Endothelial cell of umbilical vein (primary cell): ENCODE results near the gene DDAH2. TPM values are rescaled to one million over a fixed set of nuclear protein-coding genes. Genes with fewer than 3 reads are reported as not detected.

Experiments used
- BruUV-seq: library from RNA; stranded (reverse); fragments of 400-500 nt; replicated peaks from 2 replicates; lab custom pipeline; 2021; lab: Mats Ljungman, UMichigan
- CTCF ChIA-PET: fragments of 300-600, 350-600 bp; sonication (Branson Sonifier 250); formaldehyde crosslinking; loops from one replicate; lab custom pipeline; 2021; ENCODE audit warnings: antibody characterized with exemption, inconsistent platforms; lab: Charles Lee
- POLR2A ChIA-PET: fragments of 300-600, 350-600 bp; sonication (Branson Sonifier 250); formaldehyde crosslinking; loops from one replicate; lab custom pipeline; 2021; ENCODE audit warnings: antibody characterized with exemption, inconsistent platforms; lab: Charles Lee
- DNase-seq: peaks from one replicate; pipeline ENCODE4 v3.0.0-alpha.2; 2011; ENCODE audit warnings: low read depth, low spot score
- FAIRE-seq: peaks from 2 replicates; lab custom pipeline; 2011; peaks lifted over from hg19 to GRCh38; lab: Jason Lieb, UNC
- H2AFZ ChIP-seq: 2 replicates; pipeline ENCODE4 v1.6.0; 2012; ENCODE audit warnings: low read depth, low read length, control low read depth, inconsistent platforms
- H3K27ac ChIP-seq: 2 replicates; pipeline ENCODE4 v1.5.1; 2011; ENCODE audit warnings: low read depth, mild to moderate bottlenecking, control low read depth, low read length, moderate library complexity; ENCODE audit not compliant: insufficient read depth
- H3K27me3 ChIP-seq, 2 experiments: 2 replicates each; pipeline versions ENCODE4 v1.6.0 to v1.6.1; 2011; ENCODE audit warnings: low read length in 2 of 2, mixed read lengths in 1 of 2; ENCODE audit not compliant: control insufficient read depth in 2 of 2, insufficient read depth in 2 of 2
- H3K36me3 ChIP-seq, 2 experiments: 2 replicates in 1 of 2; 3 replicates in 1 of 2; pipeline ENCODE4 v1.5.1; 2011; ENCODE audit warnings: low read length in 2 of 2, mild to moderate bottlenecking in 1 of 2, moderate library complexity in 1 of 2; ENCODE audit not compliant: control insufficient read depth in 2 of 2, insufficient read depth in 2 of 2; ENCODE audit errors: extremely low read depth in 1 of 2
- H3K4me1 ChIP-seq: 3 replicates; pipeline ENCODE4 v1.5.1; 2011; ENCODE audit warnings: mild to moderate bottlenecking, low read length; ENCODE audit not compliant: control insufficient read depth, insufficient read depth; ENCODE audit errors: extremely low read depth
- H3K4me2 ChIP-seq: 2 replicates; pipeline ENCODE4 v1.6.1; 2011; ENCODE audit warnings: low read length, control low read depth, mixed read lengths; ENCODE audit not compliant: insufficient read depth
- H3K4me3 ChIP-seq, 3 experiments: fragments of 200-600 bp in 1 of 3; sonication (generic), shearing (Covaris generic) in 1 of 3; replicated peaks in 1 of 3; 2 replicates each; pipeline ENCODE4 v1.5.1; 2011 to 2016; ENCODE audit warnings: control low read depth in 3 of 3, low read length in 3 of 3, mild to moderate bottlenecking in 2 of 3, inconsistent platforms in 1 of 3, low read depth in 1 of 3, moderate library complexity in 1 of 3; ENCODE audit not compliant: insufficient read depth in 1 of 3
- H3K79me2 ChIP-seq: 2 replicates; pipeline ENCODE4 v1.6.0; 2012; ENCODE audit warnings: low read length, inconsistent platforms; ENCODE audit not compliant: control insufficient read depth, insufficient read depth
- H3K9ac ChIP-seq: replicated peaks from 2 replicates; pipeline ENCODE3; 2011; ENCODE audit warnings: low read length, control low read depth; ENCODE audit not compliant: insufficient read depth; ENCODE audit errors: extremely low read depth
- H3K9me1 ChIP-seq: replicated peaks from 3 replicates; pipeline ENCODE4 v1.6.0; 2011; ENCODE audit warnings: mild to moderate bottlenecking, low read length; ENCODE audit not compliant: control insufficient read depth, insufficient read depth; ENCODE audit errors: extremely low read depth
- H3K9me3 ChIP-seq: replicated peaks from 2 replicates; pipeline ENCODE4 v1.5.1; 2012; ENCODE audit warnings: low read length, inconsistent platforms; ENCODE audit not compliant: control insufficient read depth, insufficient read depth
- H4K20me1 ChIP-seq: replicated peaks from 2 replicates; pipeline ENCODE3; 2011; ENCODE audit warnings: mild to moderate bottlenecking, low read length; ENCODE audit not compliant: control insufficient read depth, insufficient read depth; ENCODE audit errors: extremely low read depth
- CTCF ChIP-seq, 2 donors: IDR thresholded peaks; 1 replicate in 1 of 2; 2 replicates in 1 of 2; pipeline ENCODE4 v1.5.1; 2011; ENCODE audit warnings: low read length in 2 of 2, mild to moderate bottlenecking in 2 of 2, moderate library complexity in 2 of 2, control low read depth in 1 of 2, inconsistent platforms in 1 of 2, low read depth in 1 of 2; ENCODE audit not compliant: insufficient read depth in 1 of 2; ENCODE audit errors: extremely low read depth in 1 of 2
- EZH2 ChIP-seq: IDR thresholded peaks from 2 replicates; pipeline ENCODE4 v1.6.1; 2012; ENCODE audit warnings: borderline replicate concordance, low read depth, mild to moderate bottlenecking, moderate library complexity, low read length, inconsistent platforms; ENCODE audit not compliant: severe bottlenecking
- FOS ChIP-seq: IDR thresholded peaks from 2 replicates; pipeline ENCODE4 v1.6.1; 2011; ENCODE audit warnings: mild to moderate bottlenecking, low read length, moderate library complexity, borderline replicate concordance; ENCODE audit not compliant: insufficient read depth
- GATA2 ChIP-seq: IDR thresholded peaks from 2 replicates; pipeline ENCODE4 v1.7.0; 2011; ENCODE audit warnings: low read depth, mild to moderate bottlenecking, moderate library complexity, mixed read lengths, low read length; ENCODE audit not compliant: insufficient read length, insufficient read depth
- JUN ChIP-seq: IDR thresholded peaks from 2 replicates; pipeline ENCODE4 v1.6.1; 2011; ENCODE audit warnings: borderline replicate concordance, low read depth; ENCODE audit not compliant: insufficient read length, insufficient read depth
- MAX ChIP-seq: IDR thresholded peaks from 2 replicates; pipeline ENCODE4 v1.6.1; 2011; ENCODE audit not compliant: insufficient read depth, insufficient read length
- MYC ChIP-seq: IDR thresholded peaks from one replicate; pipeline ENCODE4 v1.6.1; 2011; ENCODE audit warnings: mild to moderate bottlenecking, low read depth, low read length
- POLR2A ChIP-seq: IDR thresholded peaks from 2 replicates; pipeline ENCODE4 v1.6.1; 2012; ENCODE audit warnings: low read depth, mild to moderate bottlenecking, control low read depth, low read length
- POLR2AphosphoS5 ChIP-seq: IDR thresholded peaks from 2 replicates; pipeline ENCODE4 v1.6.1; 2012; ENCODE audit warnings: low read depth, mild to moderate bottlenecking, control low read depth, low read length, moderate library complexity; ENCODE audit not compliant: insufficient read depth
- dilution Hi-C: fragments of 300-500 bp; cut with MboI; formaldehyde crosslinking; loops from one replicate; pipeline ENCODE4 v1.15.0; 2019; ENCODE audit warnings: low sequenced_read_pairs; ENCODE audit not compliant: extremely low pct_ligation_motif_present
- intact Hi-C: fragments of 100-400 bp; cut with micrococcal nuclease; formaldehyde crosslinking; loops from one replicate; pipeline ENCODE4 v1.10.0; 2022
- polyA plus RNA-seq, 4 experiments: library from polyadenylated mRNA; depleted of rRNA in 3 of 4; stranded (reverse) in 3 of 4; unstranded in 1 of 4; fragments of >200 nt; gene quantifications; 2 replicates each; pipeline versions ENCODE4 v1.2.1 to v1.2.3, GENCODE V29; 2011 to 2012; ENCODE audit warnings: missing spikeins in 1 of 4
- total RNA-seq: library from RNA; stranded (reverse); gene quantifications from 2 replicates; pipeline ENCODE4 v1.2.3, GENCODE V29; 2021

Gene DDAH2
- total and polyA plus RNA-seq, 2 donors (not counting 3 experiments of a cell fraction or from before 2014, with no cell fraction given): 109 to 176 TPM

DNA sequence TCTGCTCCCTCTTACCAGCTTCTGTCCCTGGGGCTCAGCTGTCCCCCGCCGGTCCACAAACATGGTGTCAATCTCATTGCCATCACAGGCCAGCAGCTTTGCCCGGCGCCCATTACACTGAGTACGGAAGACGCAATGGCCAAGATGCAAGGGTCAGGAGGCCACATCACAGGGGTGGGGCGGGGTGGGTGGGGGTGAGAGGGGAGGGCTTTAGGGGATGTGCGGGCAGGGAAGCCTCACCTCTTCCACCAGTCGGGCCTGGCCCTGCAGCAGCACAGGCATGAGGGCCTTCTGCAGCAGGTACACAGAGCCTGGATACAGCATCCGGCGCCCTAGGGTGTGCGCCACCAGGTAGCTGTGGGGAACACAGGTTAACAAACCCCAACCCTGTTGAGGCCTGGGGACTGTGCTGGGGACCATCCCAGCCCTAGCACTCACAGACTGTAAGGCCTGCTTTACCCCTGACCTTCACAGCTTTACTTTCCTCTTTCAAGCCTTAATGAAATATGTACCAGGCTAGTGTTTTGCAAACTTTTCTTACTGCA is 37.5 kb downstream of the DDAH2 start:
- peaks cover 10% of the 10 kb centered on the region for H3K4me1 ChIP-seq
- H3K9ac ChIP-seq: no peak overlapping the region
- H2AFZ ChIP-seq: no peak overlapping the region
- intact Hi-C loops: no loop called here
- H3K79me2 ChIP-seq: no peaks in the 10 kb centered on the region
- H3K4me3 ChIP-seq: no peak overlapping the region
- no peak overlapping the region for H3K4me2 ChIP-seq
- H3K9me1 ChIP-seq: no peaks in the 10 kb centered on the region
- H4K20me1 ChIP-seq: no peaks in the 10 kb centered on the region
- H3K27ac ChIP-seq: no peak overlapping the region
- no TSS peak for BruUV-seq
- H3K36me3 ChIP-seq: peaks cover 6 to 44% of the 10 kb centered on the region in 2 experiments
- FAIRE-seq (no peak), DNase-seq (no peak)
- ChIA-PET POLR2A (interaction anchor here (1.5 kb wide), 1 partner anchor 136 kb away, joined by 4 read pairs; the partner anchor contains the start of gene HSPA1B), CTCF (interaction anchor here (2.1 kb wide), 1 partner anchor 115 kb away, joined by 5 read pairs; the partner anchor contains the start of gene LSM2)
- no peaks in the 10 kb centered on the region for H3K27me3 ChIP-seq
- no peaks in the 10 kb centered on the region for H3K9me3 ChIP-seq
- TF ChIP-seq GATA2 (no peak), POLR2AphosphoS5 (no peak), EZH2 (no peak)
- dilution Hi-C loops: no loop called here

DNA sequence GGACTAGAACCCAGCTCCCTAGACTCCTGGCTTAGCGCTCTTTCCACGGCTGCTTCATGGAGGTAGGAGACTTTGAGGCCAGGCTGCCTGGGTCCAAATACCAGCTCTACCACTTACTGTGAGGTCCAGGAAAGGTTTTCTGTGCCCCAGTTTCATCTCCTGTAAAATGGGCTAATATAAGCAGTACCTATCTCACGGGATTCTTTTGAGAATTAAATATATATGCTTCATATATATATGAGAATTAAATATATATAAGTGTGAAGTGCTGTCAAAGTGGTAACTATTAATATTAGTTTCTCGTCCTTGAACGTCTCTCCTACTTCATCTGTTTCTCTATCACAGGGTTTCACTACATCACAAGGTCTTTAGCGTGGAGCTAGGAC is 38.0 kb downstream of the DDAH2 start:
- Histone ChIP-seq H3K4me1 (peaks cover 10% of the 10 kb centered on the region), H3K36me3 (peaks cover 6 to 48% of the 10 kb centered on the region in 2 experiments), H3K4me2 (no peak overlapping the region), H3K9me1 (no peaks in the 10 kb centered on the region), H3K9me3 (no peaks in the 10 kb centered on the region), H3K9ac (no peak overlapping the region), H3K79me2 (no peaks in the 10 kb centered on the region), H2AFZ (no peak overlapping the region), H3K27me3 (no peaks in the 10 kb centered on the region), H4K20me1 (no peaks in the 10 kb centered on the region), H3K27ac (no peak overlapping the region), H3K4me3 (no peak overlapping the region)
- FAIRE-seq (no peak), DNase-seq (no peak)
- dilution Hi-C loops: no loop called here
- BruUV-seq: no TSS peak
- POLR2A ChIA-PET: interaction anchor here (1.5 kb wide), 1 partner anchor 136 kb away, joined by 4 read pairs; the partner anchor contains the start of gene HSPA1B
- CTCF ChIA-PET: interaction anchor here (1.1 to 2.1 kb wide), 6 partner anchors 20 to 139 kb away, joined by 3 to 8 read pairs (median 6); partner anchors contain the start of gene LSM2
- TF ChIP-seq MYC (no peak), POLR2A (no peak), GATA2 (no peak), FOS (no peak), EZH2 (no peak), POLR2AphosphoS5 (no peak), MAX (no peak), CTCF (IDR thresholded peaks at IDR 0.05; ENCODE audit: extremely low read depth in 1 of 2, insufficient read depth in 1 of 2, low read depth in 1 of 2, low read length in 2 of 2) (no peak), JUN (no peak)
- intact Hi-C loops: no loop called here
